ENCODE data around the gene PROCA1. TPM values are rescaled to one million over a fixed set of nuclear protein-coding genes. Genes with fewer than 3 reads are reported as not detected.
A peak's percentile ranks its signal among the peaks of the same experiment; 100 is the strongest.
"Not testable (repeated sequence)": the region's sequence is repeated elsewhere in the genome, so short reads cannot be mapped to it uniquely, and the experiment has no call there.

PROCA1 gene
- total RNA-seq, 2 donors from 2014 or later: 1.0 to 2.5 TPM

DNA sequence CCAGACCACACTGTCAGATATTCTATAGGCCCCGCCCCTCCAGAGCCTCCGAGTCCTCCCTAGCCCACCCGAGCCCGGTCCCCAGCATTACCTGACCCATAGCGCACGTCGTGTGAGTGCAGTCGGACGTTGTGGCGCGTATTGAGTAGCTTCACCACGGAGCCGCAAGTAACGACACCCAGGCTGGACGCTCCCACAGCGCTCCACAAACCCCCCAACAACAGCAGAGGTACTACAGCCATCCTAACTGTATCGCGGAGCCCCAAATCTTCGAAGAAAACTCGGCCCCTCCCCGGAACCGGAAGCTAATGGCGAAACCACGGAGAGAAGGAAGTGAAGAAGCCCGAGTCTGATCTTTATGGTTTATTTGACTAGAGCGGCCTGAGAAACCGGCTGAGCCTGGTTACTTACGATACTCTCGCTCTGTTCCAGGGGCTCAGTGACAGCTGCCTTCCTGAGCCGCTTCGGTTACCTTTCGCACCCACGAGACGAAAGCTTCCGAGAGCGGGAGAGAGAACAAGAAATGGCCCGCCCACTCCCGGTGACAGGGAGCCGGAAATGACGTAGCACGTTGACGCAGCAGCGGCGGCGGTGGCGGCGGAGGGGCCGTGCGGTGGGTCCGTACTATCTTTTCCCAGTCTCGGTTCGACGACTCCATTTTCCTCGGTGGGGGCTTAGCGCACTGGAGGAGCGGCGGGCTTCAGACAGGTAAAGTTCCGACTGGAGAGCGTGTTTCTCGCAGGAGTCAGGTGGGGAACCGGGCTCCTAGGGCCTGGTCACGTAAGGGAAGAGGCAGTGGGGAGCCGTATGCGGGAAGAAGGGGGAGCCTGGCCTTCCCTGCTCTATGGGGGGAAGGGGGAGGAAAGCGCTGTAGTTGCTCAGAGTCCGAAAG is 49.8 kb downstream of the PROCA1 start, which contains the start of the genes SDF2 and SUPT6H:
Gene SDF2 (minus strand): TSS at position 272 of the 892 bp plus-strand sequence. CDS start 30 bp downstream, at position 242.
Gene SUPT6H (plus strand): TSS at position 571 of the 892 bp plus-strand sequence. CDS start 11,197 bp downstream, outside the sequence.
- no peaks in the 10 kb centered on the region for H3K36me3 ChIP-seq
- H3K27ac ChIP-seq: peak within 1 kb of the TSS; percentile 93
- no peaks in the 10 kb centered on the region for H3K9me3 ChIP-seq
- TF ChIP-seq, protein P1, sequence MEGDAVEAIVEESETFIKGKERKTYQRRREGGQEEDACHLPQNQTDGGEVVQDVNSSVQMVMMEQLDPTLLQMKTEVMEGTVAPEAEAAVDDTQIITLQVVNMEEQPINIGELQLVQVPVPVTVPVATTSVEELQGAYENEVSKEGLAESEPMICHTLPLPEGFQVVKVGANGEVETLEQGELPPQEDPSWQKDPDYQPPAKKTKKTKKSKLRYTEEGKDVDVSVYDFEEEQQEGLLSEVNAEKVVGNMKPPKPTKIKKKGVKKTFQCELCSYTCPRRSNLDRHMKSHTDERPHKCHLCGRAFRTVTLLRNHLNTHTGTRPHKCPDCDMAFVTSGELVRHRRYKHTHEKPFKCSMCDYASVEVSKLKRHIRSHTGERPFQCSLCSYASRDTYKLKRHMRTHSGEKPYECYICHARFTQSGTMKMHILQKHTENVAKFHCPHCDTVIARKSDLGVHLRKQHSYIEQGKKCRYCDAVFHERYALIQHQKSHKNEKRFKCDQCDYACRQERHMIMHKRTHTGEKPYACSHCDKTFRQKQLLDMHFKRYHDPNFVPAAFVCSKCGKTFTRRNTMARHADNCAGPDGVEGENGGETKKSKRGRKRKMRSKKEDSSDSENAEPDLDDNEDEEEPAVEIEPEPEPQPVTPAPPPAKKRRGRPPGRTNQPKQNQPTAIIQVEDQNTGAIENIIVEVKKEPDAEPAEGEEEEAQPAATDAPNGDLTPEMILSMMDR (IDR thresholded peaks at IDR 0.05): no peak
- DNase-seq: peak; percentile 93
- peaks cover 11% of the 10 kb centered on the region for H3K4me1 ChIP-seq
- H3K27me3 ChIP-seq: no peaks in the 10 kb centered on the region
- intact Hi-C loops (cut with DNase I): no loop called here
- peak within 1 kb of the TSS; percentile 89 to 93 for H3K9ac ChIP-seq (ENCODE audit: low read depth in 2 of 2, low read length in 2 of 2)
- H3K4me3 ChIP-seq: peak within 1 kb of the TSS; percentile 89

DNA sequence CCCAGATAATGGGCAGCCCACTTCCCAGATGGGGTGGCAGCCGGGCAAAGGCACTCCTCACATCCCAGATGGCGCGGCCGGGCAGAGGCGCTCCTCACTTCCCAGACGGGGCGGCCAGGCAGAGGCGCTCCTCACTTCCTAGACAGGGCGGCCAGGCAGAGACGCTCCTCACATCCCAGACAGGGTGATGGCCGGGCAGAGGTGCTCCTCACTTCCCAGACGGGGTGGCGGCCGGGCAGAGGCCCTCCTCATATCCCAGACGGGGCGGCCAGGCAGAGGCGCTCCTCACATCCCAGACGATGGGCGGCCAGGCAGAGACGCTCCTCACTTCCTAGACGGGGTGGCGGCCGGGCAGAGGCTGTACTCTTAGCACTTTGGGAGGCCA is 52.2 kb downstream of the PROCA1 start:
- H3K4me3 ChIP-seq; intact Hi-C loops (cut with DNase I); H3K9ac ChIP-seq (ENCODE audit: low read depth in 2 of 2, low read length in 2 of 2); H3K27ac ChIP-seq; H3K36me3 ChIP-seq; DNase-seq; H3K9me3 ChIP-seq; H3K27me3 ChIP-seq: not testable (repeated sequence)
- H3K4me1 ChIP-seq: peaks cover 11% of the 10 kb centered on the region

DNA sequence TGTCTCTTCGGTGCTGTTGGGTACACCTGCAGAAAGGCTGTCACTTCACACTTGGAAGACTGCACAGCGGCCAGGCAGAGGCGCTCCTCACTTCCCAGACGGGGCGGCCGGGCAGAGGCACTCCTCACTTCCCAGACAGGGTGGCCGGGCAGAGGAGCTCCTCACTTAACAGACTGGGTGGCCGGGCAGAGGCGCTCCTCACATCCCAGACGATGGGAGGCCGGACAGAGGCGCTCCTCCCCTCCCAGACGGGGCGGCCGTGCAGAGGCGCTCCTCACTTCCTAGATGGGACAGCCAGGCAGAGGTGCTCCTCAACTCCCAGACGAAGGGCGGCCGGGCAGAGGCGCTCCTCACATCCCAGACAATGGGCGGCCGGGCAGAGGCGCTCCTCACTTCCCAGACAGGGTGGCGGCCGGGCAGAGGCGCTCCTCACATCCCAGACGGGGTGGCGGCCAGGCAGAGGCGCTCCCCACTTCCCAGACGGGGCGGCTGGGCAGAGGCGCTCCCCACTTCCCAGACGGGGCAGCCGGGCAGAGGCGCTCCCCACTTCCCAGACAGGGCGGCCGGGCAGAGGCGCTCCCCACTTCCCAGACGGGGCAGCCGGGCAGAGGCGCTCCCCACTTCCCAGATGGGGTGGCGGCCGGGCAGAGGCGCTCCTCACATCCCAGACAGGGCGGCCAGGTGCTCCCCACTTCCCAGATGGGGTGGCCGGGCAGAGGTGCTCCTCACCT is 52.8 kb downstream of the PROCA1 start:
- intact Hi-C loops (cut with DNase I); DNase-seq; H3K36me3 ChIP-seq: not testable (repeated sequence)

DNA sequence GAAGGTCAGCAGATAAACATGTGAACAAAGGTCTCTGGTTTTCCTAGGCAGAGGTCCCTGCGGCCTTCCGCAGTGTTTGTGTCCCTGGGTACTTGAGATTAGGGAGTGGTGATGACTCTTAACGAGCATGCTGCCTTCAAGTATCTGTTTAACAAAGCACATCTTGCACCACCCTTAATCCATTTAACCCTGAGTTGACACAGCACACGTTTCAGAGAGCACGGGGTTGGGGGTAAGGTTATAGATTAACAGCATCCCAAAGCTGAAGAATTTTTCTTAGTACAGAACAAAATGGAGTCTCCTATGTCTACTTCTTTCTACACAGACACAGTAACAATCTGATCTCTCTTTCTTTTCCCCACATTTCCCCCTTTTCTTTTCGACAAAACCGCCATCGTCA is 53.3 kb downstream of the PROCA1 start:
- H3K27ac ChIP-seq; H3K4me3 ChIP-seq; H3K27me3 ChIP-seq; H3K9ac ChIP-seq (ENCODE audit: low read depth in 2 of 2, low read length in 2 of 2); H3K36me3 ChIP-seq; DNase-seq; H3K9me3 ChIP-seq; intact Hi-C loops (cut with DNase I): not testable (repeated sequence)
- H3K4me1 ChIP-seq: peaks cover 10% of the 10 kb centered on the region

More for the DNA sequence above, 52.8 kb downstream of the PROCA1 start:
- not testable (repeated sequence) for H3K27me3 ChIP-seq; H3K9me3 ChIP-seq; H3K4me3 ChIP-seq; H3K9ac ChIP-seq (ENCODE audit: low read depth in 2 of 2, low read length in 2 of 2); H3K27ac ChIP-seq
- peaks cover 11% of the 10 kb centered on the region for H3K4me1 ChIP-seq

DNA sequence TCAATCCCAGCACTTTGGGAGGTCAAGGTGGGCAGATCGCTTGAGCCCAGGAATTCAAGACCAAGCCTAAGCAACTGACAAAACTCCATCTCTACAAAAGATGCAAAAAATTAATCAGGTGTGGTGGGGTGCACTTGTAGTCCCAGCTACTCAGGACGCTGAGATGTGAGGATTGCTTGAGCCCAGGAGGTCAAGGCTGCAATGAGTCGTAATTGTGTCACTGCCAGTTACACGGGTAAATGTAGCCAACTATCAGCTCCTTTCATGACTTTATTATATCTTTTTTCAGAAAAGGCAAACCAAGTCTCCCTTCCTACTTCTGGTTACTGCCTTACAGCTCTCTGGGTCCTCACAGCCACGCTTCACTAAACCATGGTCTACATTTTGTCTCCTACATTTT is 53.9 kb downstream of the PROCA1 start:
- intact Hi-C loops (cut with DNase I): no loop called here
- Histone ChIP-seq H3K9ac (ENCODE audit: low read depth in 2 of 2, low read length in 2 of 2) (no peak overlapping the region), H3K4me3 (no peak overlapping the region), H3K36me3 (no peaks in the 10 kb centered on the region), H3K27me3 (no peaks in the 10 kb centered on the region), H3K9me3 (no peaks in the 10 kb centered on the region), H3K4me1 (peaks cover 4% of the 10 kb centered on the region), H3K27ac (no peak overlapping the region)
- DNase-seq: no peak
- TF ChIP-seq, protein P1 (IDR thresholded peaks at IDR 0.05): no peak

DNA sequence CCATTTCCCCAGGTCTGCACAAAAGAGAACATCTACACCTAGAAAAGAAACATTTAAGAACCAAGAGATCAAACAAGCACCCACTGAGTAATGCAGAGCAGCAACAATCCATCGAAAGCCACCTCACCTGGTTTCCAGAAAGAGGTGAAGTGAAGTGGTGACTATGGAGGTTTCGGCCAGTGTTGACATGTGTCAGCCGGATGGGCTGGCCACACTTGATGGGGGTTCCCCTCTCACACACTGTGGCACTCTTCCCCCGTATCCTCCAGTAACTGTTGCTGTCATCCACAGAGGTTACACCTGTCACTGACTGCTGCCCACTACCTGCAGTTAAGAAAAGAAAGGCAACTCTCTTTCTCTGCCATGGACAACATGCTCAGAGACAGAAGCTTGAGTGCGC is 56.5 kb downstream of the PROCA1 start:
- DNase-seq: no peak
- intact Hi-C loops (cut with DNase I): no loop called here

More for the DNA sequence above, 56.5 kb downstream of the PROCA1 start:
- TF ChIP-seq, protein P1 (IDR thresholded peaks at IDR 0.05): no peak
- Histone ChIP-seq H3K27me3 (no peaks in the 10 kb centered on the region), H3K4me3 (no peak overlapping the region), H3K4me1 (no peaks in the 10 kb centered on the region), H3K36me3 (no peaks in the 10 kb centered on the region), H3K9me3 (no peaks in the 10 kb centered on the region), H3K27ac (no peak overlapping the region), H3K9ac (ENCODE audit: low read depth in 2 of 2, low read length in 2 of 2) (no peak overlapping the region)

Other genes with a start within 250 kb of the PROCA1 start
- gene SLC13A2, start 238.2 kb downstream of the PROCA1 start, total RNA-seq: 10 to 100 TPM; 24.7 to 40.5 TPM
- under 1 TPM in 1 of 2 donors, not detected in 1; 0.32 TPM for gene FOXN1, start 205.5 kb downstream of the PROCA1 start, total RNA-seq
- gene UNC119, start 159.3 kb downstream of the PROCA1 start, total RNA-seq: 10 to 100 TPM; 31.4 to 39.8 TPM
- gene PIGS, start 140.4 kb downstream of the PROCA1 start, total RNA-seq: 10 to 100 TPM; 71.9 to 82.7 TPM
- 100 to 1,000 TPM in 1 of 2 donors, 10 to 100 TPM in 1; 14.4 to 111 TPM for gene ALDOC, start 135.0 kb downstream of the PROCA1 start, total RNA-seq
- 10 to 100 TPM; 25.6 to 81.8 TPM for gene SPAG5, start 112.9 kb downstream of the PROCA1 start, total RNA-seq
- 10 to 100 TPM in 1 of 2 donors, 1 to 10 TPM in 1; 3.2 to 16.2 TPM for gene RSKR, start 97.7 kb downstream of the PROCA1 start, total RNA-seq
- 100 to 1,000 TPM; 114 to 202 TPM for gene BLTP2, start 66.7 kb downstream of the PROCA1 start, total RNA-seq
- 10 to 100 TPM; 50.7 to 56.4 TPM for gene SDF2, start 50.0 kb downstream of the PROCA1 start, total RNA-seq
- gene SUPT6H, start 49.7 kb downstream of the PROCA1 start, total RNA-seq: 10 to 100 TPM; 40.1 to 47.1 TPM
- 10 to 100 TPM in 1 of 2 donors, 1 to 10 TPM in 1; 6.2 to 14.0 TPM for gene RAB34, start 6.0 kb upstream of the PROCA1 start, total RNA-seq
- gene RPL23A, start 8.1 kb upstream of the PROCA1 start, total RNA-seq: 1,000 to 10,000 TPM; 1,201 to 1,388 TPM
- gene TLCD1, start 14.3 kb upstream of the PROCA1 start, total RNA-seq: 10 to 100 TPM in 1 of 2 donors, 1 to 10 TPM in 1; 5.7 to 20.4 TPM
- gene NEK8, start 16.9 kb upstream of the PROCA1 start, total RNA-seq: 1 to 10 TPM; 3.0 to 6.7 TPM
- 100 to 1,000 TPM in 1 of 2 donors, 10 to 100 TPM in 1; 92.1 to 128 TPM for gene TRAF4, start 32.1 kb upstream of the PROCA1 start, total RNA-seq
- gene FAM222B, start 130.9 kb upstream of the PROCA1 start, total RNA-seq: 10 to 100 TPM; 27.9 to 35.4 TPM
- 10 to 100 TPM; 34.7 to 72.0 TPM for gene ERAL1, start 143.1 kb upstream of the PROCA1 start, total RNA-seq
- gene FLOT2, start 185.8 kb upstream of the PROCA1 start, total RNA-seq: 100 to 1,000 TPM in 1 of 2 donors, 10 to 100 TPM in 1; 92.1 to 125 TPM
- 10 to 100 TPM in 1 of 2 donors, 1 to 10 TPM in 1; 8.7 to 22.8 TPM for gene DHRS13, start 191.2 kb upstream of the PROCA1 start, total RNA-seq
- gene PHF12, start 239.6 kb upstream of the PROCA1 start, total RNA-seq: 10 to 100 TPM; 37.7 to 42.2 TPM